Activated T-cell treated with anti-CD3 and anti-CD28 coated beads for 4 hours (primary cell): ENCODE results near the gene YOD1.

ENCODE experiments used
- DNase-seq: peaks from one replicate; pipeline ENCODE4 v3.0.0-alpha.2; 2020

The YOD1 gene

GRCh38 chr1:207072233-207072632 lies 21.2 kb upstream of the YOD1 start:
- DNase-seq, result no peak

GRCh38 chr1:207071426-207071825 lies 20.4 kb upstream of the YOD1 start:
- no peak for DNase-seq

GRCh38 chr1:207070811-207071210 lies 19.8 kb upstream of the YOD1 start:
- no peak for DNase-seq

- DNase-seq, result no peak
Observed at GRCh38 chr1:207069858-207070506, 19.0 kb upstream of the YOD1 start.

GRCh38 chr1:207069061-207069460 lies 18.1 kb upstream of the YOD1 start:
- DNase-seq, result no peak

- DNase-seq, result no peak
Observed at GRCh38 chr1:207067665-207068064, 16.7 kb upstream of the YOD1 start.

GRCh38 chr1:207067185-207067584 lies 16.2 kb upstream of the YOD1 start:
- no peak for DNase-seq

- no peak for DNase-seq
Observed at GRCh38 chr1:207064561-207064960, 13.6 kb upstream of the YOD1 start.

- no peak for DNase-seq
Observed at GRCh38 chr1:207063014-207063413, 12.0 kb upstream of the YOD1 start.

GRCh38 chr1:207062058-207062457 lies 11.1 kb upstream of the YOD1 start:
- DNase-seq, result no peak

GRCh38 chr1:207060596-207060995 lies 9.6 kb upstream of the YOD1 start:
- no peak for DNase-seq

GRCh38 chr1:207059881-207060280 lies 8.9 kb upstream of the YOD1 start:
- DNase-seq, result no peak

GRCh38 chr1:207058878-207059867 lies 8.2 kb upstream of the YOD1 start:
- no peak for DNase-seq

- DNase-seq, result no peak
Observed at GRCh38 chr1:207058252-207058651, 7.2 kb upstream of the YOD1 start.

GRCh38 chr1:207056673-207057072 lies 5.7 kb upstream of the YOD1 start:
- no peak for DNase-seq

- no peak for DNase-seq
Observed at GRCh38 chr1:207055386-207056001, 4.5 kb upstream of the YOD1 start.

GRCh38 chr1:207054491-207054890 lies 3.5 kb upstream of the YOD1 start:
- DNase-seq, result no peak

- DNase-seq, result peak; percentile 93
Observed at GRCh38 chr1:207052911-207053769, 2.1 kb upstream of the YOD1 start, which contains the start of gene PFKFB2. TSS of gene PFKFB2 (plus strand) at chr1:207053275. CDS start at chr1:207054718, 1,443 bp downstream.

- DNase-seq, result peak; percentile 87
Observed at GRCh38 chr1:207050480-207051190, 373 bp downstream of the YOD1 start.

GRCh38 chr1:207049974-207050391 lies 1.0 kb downstream of the YOD1 start:
- peak; percentile 33 for DNase-seq

GRCh38 chr1:207049514-207049913 lies 1.5 kb downstream of the YOD1 start:
- no peak for DNase-seq

- DNase-seq, result no peak
Observed at GRCh38 chr1:207049054-207049453, 2.0 kb downstream of the YOD1 start.
